HepG2 (cell line): ENCODE measurements around the gene TEX30. TPM values are rescaled to one million over a fixed set of nuclear protein-coding genes. Genes with fewer than 3 reads are reported as not detected.

Experiments
- FOXK1 ChIP-seq: sonication (generic); formaldehyde crosslinking; IDR thresholded peaks from 2 replicates; pipeline ENCODE4 v1.4.0; 2020; ENCODE audit warnings: low read depth, missing genetic modification reagents, borderline replicate concordance
- MTF2 ChIP-seq: sonication (generic); formaldehyde crosslinking; IDR thresholded peaks from 2 replicates; pipeline ENCODE4 v1.5.0; 2020; ENCODE audit warnings: missing genetic modification reagents, borderline replicate concordance
- NFRKB ChIP-seq: fragments of 450-650 bp; IDR thresholded peaks from 2 replicates; pipeline ENCODE4 v1.6.1; 2017
- RFXAP ChIP-seq: sonication (generic); formaldehyde crosslinking; IDR thresholded peaks from 2 replicates; pipeline ENCODE4 v1.4.0; 2020; ENCODE audit warnings: missing genetic modification reagents, borderline replicate concordance
- ZBTB8A ChIP-seq: sonication (generic); formaldehyde crosslinking; IDR thresholded peaks from 2 replicates; pipeline ENCODE4 v1.4.0; 2020; ENCODE audit warnings: mild to moderate bottlenecking, low read depth, missing genetic modification reagents, borderline replicate concordance
- ZFP62 ChIP-seq: sonication (generic); formaldehyde crosslinking; IDR thresholded peaks from 2 replicates; pipeline ENCODE4 v1.4.0; 2020; ENCODE audit warnings: missing genetic modification reagents
- ZNF276 ChIP-seq: sonication (generic); formaldehyde crosslinking; IDR thresholded peaks from 2 replicates; pipeline ENCODE4 v1.4.0; 2020; ENCODE audit warnings: mild to moderate bottlenecking, low read depth, missing genetic modification reagents
- ZNF318 ChIP-seq: sonication (generic); formaldehyde crosslinking; IDR thresholded peaks from 2 replicates; pipeline ENCODE4 v1.4.0; 2020; ENCODE audit warnings: mild to moderate bottlenecking, missing genetic modification reagents
- polyA plus RNA-seq, 8 experiments: library from polyadenylated mRNA; depleted of rRNA in 3 of 8; stranded (reverse) in 7 of 8; unstranded in 1 of 8; fragments of >200 nt; fragmentation: Illumina TruSeq in 4 of 8; extraction: Trizol in 4 of 8; gene quantifications; 2 replicates each; pipeline versions ENCODE4 v1.2.1 to v1.2.3, GENCODE V29; 2011 to 2016; ENCODE audit warnings: low read depth in 4 of 8, missing spikeins in 1 of 8, mixed read lengths in 1 of 8; ENCODE audit not compliant: insufficient read depth in 1 of 8
- total RNA-seq, 5 experiments: library from RNA; depleted of rRNA; stranded (reverse); fragments of >200 nt; fragmentation: Illumina TruSeq; extraction: Trizol; gene quantifications; 2 replicates each; pipeline ENCODE4 v1.2.3, GENCODE V29; 2016; ENCODE audit warnings: low read depth in 1 of 5
- TF ChIP-seq, protein P1 (sequence below): IDR thresholded peaks from 2 replicates; pipeline ENCODE4 v1.6.1; 2016; ENCODE audit warnings: mild to moderate bottlenecking, missing biosample characterization, missing genetic modification reagents

The TEX30 gene
- total and polyA plus RNA-seq, 2 of the 13 experiments (the other 11 are each of a cell fraction or from before 2014, with no cell fraction given): 0.60 to 1.2 TPM

DNA sequence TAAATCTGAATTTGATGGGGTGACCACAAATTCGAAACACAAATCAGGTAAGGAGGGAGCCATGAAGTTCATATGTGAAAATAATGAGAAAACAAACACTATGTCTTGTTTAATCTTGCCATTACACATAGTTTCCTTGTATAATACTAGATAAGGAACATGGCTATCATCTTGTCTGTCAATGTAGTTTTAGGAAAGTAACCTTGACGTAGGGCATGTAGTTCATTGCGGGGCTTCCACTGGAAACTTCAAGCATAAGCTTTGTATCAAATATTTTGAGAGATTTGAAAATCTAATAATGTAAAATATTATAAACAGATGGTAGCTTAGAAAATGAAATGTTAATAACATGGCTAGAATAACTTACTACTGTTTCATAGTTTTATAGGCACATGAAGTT lies 34.1 kb upstream of the TEX30 start (continued):
- no peak for TF ChIP-seq ZNF318
- no peak for TF ChIP-seq RFXAP (CRISPR knock-in tag)
- TF ChIP-seq, protein P1, sequence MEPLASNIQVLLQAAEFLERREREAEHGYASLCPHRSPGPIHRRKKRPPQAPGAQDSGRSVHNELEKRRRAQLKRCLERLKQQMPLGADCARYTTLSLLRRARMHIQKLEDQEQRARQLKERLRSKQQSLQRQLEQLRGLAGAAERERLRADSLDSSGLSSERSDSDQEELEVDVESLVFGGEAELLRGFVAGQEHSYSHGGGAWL (CRISPR knock-in tag): no peak
- no peak for TF ChIP-seq MTF2
- no peak for TF ChIP-seq NFRKB
- no peak for TF ChIP-seq ZNF276 (CRISPR knock-in tag)
- no peak for TF ChIP-seq ZBTB8A (CRISPR knock-in tag)
- no peak for TF ChIP-seq FOXK1 (CRISPR knock-in tag)
- no peak for TF ChIP-seq ZFP62
